GM18507 (cell line): ENCODE results near the gene TMEM45A.
"Not testable (repeated sequence)": the region's sequence is repeated elsewhere in the genome, so short reads cannot be mapped to it uniquely, and the experiment has no call there.

Experiments used
- DNase-seq: peaks from one replicate; pipeline ENCODE4 v3.0.0; 2011; ENCODE audit warnings: low read depth; ENCODE audit not compliant: insufficient read length; ENCODE audit errors: extremely low spot score
- FAIRE-seq: peaks from 2 replicates; lab custom pipeline; 2011; peaks lifted over from hg19 to GRCh38; lab: Jason Lieb, UNC

Gene TMEM45A

DNA sequence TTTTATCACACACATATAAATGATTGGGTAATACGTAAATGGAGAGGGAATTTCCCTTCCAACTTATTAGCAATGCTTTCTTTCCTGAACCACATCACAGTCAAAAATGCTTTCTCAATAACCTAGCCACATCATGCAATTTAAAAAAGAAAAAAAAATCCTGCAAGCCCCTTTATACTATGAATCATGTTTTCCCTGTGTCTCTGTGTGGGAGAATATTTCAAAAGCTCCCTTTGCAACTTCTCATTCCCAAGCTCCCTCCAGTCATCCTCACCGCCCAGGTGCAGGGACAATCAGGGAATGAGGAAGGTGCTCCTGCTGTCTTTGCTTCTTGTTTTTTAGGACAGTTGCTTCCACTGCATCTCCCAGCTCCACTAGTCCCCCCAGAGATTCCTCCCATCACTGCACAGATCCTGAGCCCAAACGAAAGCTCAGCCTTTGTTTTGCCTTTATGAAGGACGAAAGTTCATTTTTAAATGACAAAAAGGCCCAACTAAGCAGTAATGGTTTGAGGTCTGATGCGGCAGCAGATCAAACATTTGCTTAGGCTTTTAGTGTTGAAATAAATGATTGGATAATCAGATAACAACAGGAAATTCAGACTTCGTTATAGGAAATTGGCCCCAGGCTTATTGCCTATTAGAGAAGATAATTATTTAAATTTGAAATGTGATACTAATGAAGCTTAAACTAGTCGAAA lies 69.2 kb downstream of the TMEM45A start:
- DNase-seq = no peak
- no peak for FAIRE-seq

GRCh38 chr3:100562224-100562857 lies 69.9 kb downstream of the TMEM45A start:
- DNase-seq (no peak), FAIRE-seq (no peak)

GRCh38 chr3:100563228-100563627 lies 70.8 kb downstream of the TMEM45A start:
- DNase-seq (no peak), FAIRE-seq (no peak)

- no peak for DNase-seq
- FAIRE-seq = no peak
These were observed 71.3 kb downstream of the TMEM45A start for GRCh38 chr3:100563652-100564211.

DNA sequence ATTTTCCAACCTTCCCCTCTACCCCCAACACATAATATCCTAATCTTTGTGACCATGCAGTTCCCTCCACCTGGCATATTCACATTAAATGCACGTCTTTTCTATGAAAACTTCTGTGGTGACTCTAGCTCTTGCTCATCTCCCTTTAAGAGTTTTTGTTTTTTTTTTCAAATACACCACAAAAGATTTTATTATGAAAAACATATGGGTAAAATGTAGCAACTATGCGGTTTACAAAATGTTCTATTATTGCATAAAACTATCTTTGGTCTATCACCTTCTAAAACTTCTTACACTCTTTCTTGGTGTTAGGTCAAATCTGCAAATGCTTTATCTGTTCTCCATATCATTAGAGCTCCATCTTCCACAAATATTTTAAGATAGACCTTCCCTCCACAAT lies 78.4 kb downstream of the TMEM45A start:
- FAIRE-seq = no peak
- no peak for DNase-seq

- no peak for DNase-seq
- no peak for FAIRE-seq
These were observed 82.1 kb downstream of the TMEM45A start for GRCh38 chr3:100574536-100574935.

DNA sequence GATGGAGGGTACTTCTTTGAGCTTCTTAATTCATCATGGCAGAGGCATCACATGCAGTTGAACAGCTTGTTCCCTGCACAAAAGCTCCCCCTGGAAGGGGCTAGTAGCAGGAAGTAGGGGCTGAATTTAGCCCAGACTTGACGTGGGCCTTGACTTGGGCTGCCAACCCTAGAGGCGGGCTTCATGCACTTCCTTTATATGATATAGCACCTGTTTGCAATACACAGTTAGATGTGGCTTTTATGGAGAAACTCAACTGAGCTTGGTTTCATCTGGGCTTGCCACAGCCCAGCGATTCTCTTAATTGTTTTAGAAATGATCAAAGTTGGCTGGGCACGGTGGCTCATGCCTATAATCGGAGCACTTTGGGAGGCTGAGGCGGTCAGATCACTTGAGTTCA lies 83.3 kb downstream of the TMEM45A start:
- FAIRE-seq = no peak
- DNase-seq = no peak

DNA sequence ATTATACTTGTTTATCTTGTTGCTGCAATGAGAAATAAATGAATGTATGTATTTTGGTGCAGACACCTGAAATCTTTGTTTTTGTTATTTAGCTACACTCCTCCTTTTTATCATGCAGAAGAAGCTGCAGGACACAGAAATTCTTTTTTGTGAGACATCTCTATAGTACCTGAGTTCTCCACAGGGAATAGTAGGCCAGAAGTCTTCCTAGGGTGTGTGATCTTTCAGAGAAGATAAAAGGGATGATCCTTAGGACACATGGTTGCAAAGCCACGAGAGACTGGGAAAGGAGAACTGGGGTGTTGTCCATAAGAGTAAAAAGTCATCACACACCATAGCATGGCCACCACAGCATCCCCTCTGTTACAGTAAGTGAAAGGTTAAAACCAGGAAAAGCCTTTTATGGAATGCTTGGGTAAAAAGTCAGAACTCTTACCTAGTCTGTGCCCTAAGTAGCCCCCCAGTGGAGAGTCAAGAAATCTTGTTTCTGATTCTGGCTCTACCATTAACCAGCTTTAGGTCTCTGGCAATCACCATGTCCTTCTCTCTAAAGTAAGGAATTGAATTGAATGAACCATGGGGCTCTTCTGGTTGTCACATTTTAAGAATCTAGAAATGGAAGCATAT lies 85.1 kb downstream of the TMEM45A start:
- DNase-seq = no peak
- FAIRE-seq = no peak

- DNase-seq (no peak), FAIRE-seq (no peak)
These were observed 86.2 kb downstream of the TMEM45A start for GRCh38 chr3:100578646-100579045.

DNA sequence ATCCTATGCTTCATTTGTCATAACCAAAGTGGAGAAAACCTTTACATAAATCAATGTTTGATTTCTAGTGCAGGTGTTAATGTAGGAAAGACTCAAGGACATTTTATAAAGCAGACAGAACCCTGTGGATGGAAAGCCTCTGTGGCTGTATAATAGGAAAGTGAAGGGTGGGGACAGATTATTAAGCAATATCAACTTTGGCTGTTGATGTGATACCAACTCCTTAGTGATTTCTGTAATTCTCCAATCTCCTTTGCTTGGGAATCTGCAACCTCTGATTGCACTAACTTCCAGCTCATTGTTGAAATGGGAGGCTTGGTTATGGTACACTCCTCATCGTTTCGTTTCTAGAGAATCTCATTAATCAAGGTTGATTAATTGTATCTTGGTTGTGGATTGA lies 87.7 kb downstream of the TMEM45A start:
- no peak for FAIRE-seq

DNA sequence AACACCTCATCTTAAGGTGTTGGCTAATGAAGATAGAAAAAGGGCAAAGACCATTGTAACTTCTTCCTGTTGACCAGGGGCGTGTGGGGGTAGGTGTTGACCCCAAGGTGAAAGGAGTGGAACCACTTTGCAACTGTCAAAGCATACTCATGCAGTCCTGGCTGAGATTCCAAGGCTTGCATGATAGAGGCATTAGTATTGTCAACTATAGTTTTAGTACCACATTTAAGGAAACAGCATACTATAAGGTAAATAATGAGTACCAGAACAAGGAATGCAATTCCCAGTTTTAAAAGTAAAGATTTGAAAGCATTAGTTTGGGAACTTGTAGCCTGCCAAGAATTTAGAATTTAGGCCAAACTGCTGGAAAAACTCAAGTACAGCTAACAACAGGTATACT lies 89.2 kb downstream of the TMEM45A start:
- FAIRE-seq = no peak
- DNase-seq = no peak

More for the DNA sequence above, 87.7 kb downstream of the TMEM45A start:
- no peak for DNase-seq

DNA sequence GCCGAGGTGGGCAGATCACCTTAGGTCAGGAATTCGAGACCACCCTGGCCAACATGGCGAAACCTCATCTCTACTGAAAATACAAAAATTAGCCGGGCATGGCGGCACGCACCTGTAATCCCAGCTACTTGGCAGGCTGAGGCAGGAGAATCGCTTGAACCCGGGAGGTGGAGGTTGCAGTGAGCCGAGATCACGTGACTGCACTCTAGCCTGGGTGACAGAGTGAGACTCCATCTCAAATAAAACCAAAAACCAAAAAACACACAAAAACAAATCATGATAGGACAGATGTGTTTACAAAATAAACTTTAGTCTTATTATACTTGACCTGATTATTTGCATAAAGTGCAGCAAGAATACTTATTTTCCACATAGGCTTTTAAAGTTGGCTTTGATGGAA lies 89.7 kb downstream of the TMEM45A start:
- DNase-seq, FAIRE-seq: not testable (repeated sequence)

DNA sequence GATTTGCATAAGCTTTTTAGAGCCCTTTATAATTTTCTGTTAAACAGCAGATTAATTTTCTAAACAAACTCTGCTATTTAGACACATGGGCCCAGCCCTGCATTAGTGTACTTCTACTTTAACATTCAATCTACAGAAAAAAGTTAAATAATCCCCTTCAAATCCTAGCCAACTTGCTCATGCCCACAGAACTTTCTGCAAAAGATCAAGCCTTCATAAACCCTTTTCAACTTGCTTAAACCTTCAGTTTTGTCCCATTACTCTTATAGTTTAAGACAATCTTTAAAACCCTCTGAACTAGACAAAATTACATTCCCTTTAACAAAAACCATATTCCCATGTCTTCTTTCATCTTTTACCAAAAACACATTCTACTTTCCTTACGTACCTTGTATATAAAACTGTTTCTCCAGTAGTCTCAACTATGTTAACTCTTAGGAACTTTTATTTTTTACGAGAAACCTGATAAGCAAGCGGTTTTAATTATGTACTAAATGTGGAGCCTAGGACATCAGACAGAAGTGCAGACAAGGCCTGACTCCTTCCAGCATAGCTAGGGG lies 91.8 kb downstream of the TMEM45A start:
- FAIRE-seq (no peak), DNase-seq (no peak)

- no peak for FAIRE-seq
- no peak for DNase-seq
These were observed 94.4 kb downstream of the TMEM45A start for GRCh38 chr3:100586832-100587231.

GRCh38 chr3:100588251-100588650 lies 95.8 kb downstream of the TMEM45A start:
- FAIRE-seq (no peak), DNase-seq (no peak)

- DNase-seq = peak; percentile 49
- FAIRE-seq = peak; percentile 93
These were observed 97.9 kb downstream of the TMEM45A start for GRCh38 chr3:100590114-100590839.

DNA sequence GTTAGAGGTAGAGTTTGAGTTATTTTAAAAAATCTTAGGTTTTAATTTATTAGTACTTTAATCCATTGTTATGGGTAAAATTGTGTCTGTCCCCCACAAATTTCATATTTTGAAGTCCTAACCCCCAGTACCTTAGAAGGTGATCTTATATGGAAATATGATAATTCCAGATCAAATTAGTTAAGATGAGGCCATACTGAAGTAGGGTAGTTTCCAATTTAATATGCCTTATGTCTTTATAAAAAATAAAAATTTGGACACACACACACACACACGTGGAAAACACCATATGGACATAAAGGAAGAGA lies 98.4 kb downstream of the TMEM45A start:
- FAIRE-seq (no peak), DNase-seq (no peak)

- FAIRE-seq (no peak), DNase-seq (no peak)
These were observed 99.0 kb downstream of the TMEM45A start for GRCh38 chr3:100591411-100591810.

DNA sequence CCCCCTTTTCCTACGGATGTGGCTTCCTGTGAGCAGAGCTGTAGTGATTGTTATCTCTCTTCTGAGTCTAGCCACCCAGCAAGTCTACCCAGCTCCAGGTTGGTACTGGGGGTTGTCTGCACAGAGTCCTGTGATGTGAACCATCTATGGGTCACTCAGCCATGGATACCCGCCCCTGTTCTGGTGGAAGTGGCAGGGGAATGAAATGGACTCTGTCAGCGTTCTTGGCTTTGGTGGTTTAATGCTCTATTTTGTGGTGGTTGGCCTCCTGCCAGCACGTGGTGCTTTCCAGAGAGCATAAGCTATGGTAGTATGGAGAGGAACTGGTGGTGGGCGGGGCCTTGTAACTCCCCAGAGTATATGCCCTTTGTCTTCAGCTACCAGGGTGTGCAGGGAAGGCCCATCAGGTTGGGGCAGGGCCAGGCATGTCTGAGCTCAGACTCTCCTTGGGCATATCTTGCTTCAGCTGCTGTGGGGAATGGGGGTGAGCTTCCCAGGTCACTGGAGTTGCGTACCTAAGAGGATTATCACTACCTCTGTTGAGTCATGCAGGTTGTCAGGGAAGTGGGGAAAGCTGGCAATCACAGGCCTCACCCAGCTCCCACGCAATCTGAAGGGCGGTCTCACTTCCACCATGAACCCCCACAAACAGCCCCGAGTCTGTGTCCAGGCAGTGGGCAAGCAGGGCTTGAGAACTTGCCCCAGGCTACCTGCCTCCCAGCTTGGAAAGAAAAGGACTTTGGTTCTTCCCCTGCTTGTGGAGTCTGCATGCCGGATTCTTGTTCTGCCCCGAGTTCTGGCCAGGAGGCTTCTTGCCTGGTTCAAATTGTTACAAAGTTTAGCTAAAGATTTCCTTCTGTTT lies 108.0 kb downstream of the TMEM45A start:
- DNase-seq (no peak), FAIRE-seq (no peak)
